K562 (cell line): ENCODE data around the gene ZBTB9. TPM values are rescaled to one million over a fixed set of nuclear protein-coding genes. Genes with fewer than 3 reads are reported as not detected.

Source experiments
- BRD4 ChIP-seq: fragments of 200-600 bp; sonication (generic); IDR thresholded peaks from 2 replicates; pipeline ENCODE4 v1.6.1; 2017; ENCODE audit warnings: inconsistent platforms
- CBFA2T2 ChIP-seq: fragments of 450-650 bp; conservative IDR thresholded peaks from 2 replicates; pipeline ENCODE4 v1.6.1; 2017; ENCODE audit warnings: mild to moderate bottlenecking
- CREBBP ChIP-seq: IDR thresholded peaks from one replicate; pipeline ENCODE4 v1.6.1; 2012; ENCODE audit warnings: low read depth, mild to moderate bottlenecking, control low read depth, inconsistent platforms, low read length
- ERF ChIP-seq: fragments of 450-650 bp; formaldehyde crosslinking; IDR thresholded peaks from 2 replicates; pipeline ENCODE4 v1.4.0; 2020; ENCODE audit warnings: mild to moderate bottlenecking, mixed read lengths
- GABPA ChIP-seq: fragments of 200-800 bp; sonication (Bioruptor generic); conservative IDR thresholded peaks from 2 replicates; pipeline ENCODE4 v1.6.1; 2016; ENCODE audit warnings: low read depth, missing genetic modification characterization, missing compliant biosample characterization
- HEY1 ChIP-seq: fragments of 250-450 bp; sonication (Bioruptor Pico); IDR thresholded peaks from 2 replicates; pipeline ENCODE4 v1.5.0; 2020; ENCODE audit warnings: mild to moderate bottlenecking, moderate library complexity, borderline replicate concordance
- HNRNPUL1 ChIP-seq: fragments of 200-400 bp; formaldehyde crosslinking; IDR thresholded peaks from 2 replicates; pipeline ENCODE4 v1.6.1; 2017; ENCODE audit warnings: low read length
- KAT2B ChIP-seq: IDR thresholded peaks from one replicate; pipeline ENCODE4 v1.6.1; 2012; ENCODE audit warnings: low read depth, mild to moderate bottlenecking, control low read depth, inconsistent platforms, low read length, moderate library complexity
- LCOR ChIP-seq: sonication (generic); formaldehyde crosslinking; IDR thresholded peaks from 2 replicates; pipeline ENCODE4 v1.8.0; 2022; ENCODE audit warnings: mild to moderate bottlenecking, missing genetic modification reagents
- LEF1 ChIP-seq: fragments of 450-650 bp; IDR thresholded peaks from 2 replicates; pipeline ENCODE4 v1.6.1; 2016; ENCODE audit warnings: mild to moderate bottlenecking
- MAZ ChIP-seq, 2 experiments: fragments of 450-650 bp in 1 of 2; sonication (generic) in 1 of 2; formaldehyde crosslinking; IDR thresholded peaks in 1 of 2; conservative IDR thresholded peaks in 1 of 2; 2 replicates each; pipeline versions ENCODE4 v1.4.0 to v1.5.0; 2020; ENCODE audit warnings: mild to moderate bottlenecking in 1 of 2, missing genetic modification reagents in 1 of 2
- MECOM ChIP-seq: fragments of 250-450 bp; sonication (Bioruptor Pico); IDR thresholded peaks from 2 replicates; pipeline ENCODE4 v1.8.0; 2022; ENCODE audit warnings: inconsistent platforms
- NELFE ChIP-seq: IDR thresholded peaks from 2 replicates; pipeline ENCODE4 v1.6.1; 2011; ENCODE audit warnings: mild to moderate bottlenecking; ENCODE audit not compliant: insufficient read depth, insufficient read length
- NFYB ChIP-seq: IDR thresholded peaks from 2 replicates; pipeline ENCODE4 v1.6.1; 2011; ENCODE audit warnings: mild to moderate bottlenecking, moderate library complexity; ENCODE audit not compliant: insufficient read length; ENCODE audit errors: extremely low read depth
- NR1H2 ChIP-seq: sonication (generic); formaldehyde crosslinking; IDR thresholded peaks from 2 replicates; pipeline ENCODE4 v1.4.0; 2020; ENCODE audit warnings: mild to moderate bottlenecking, missing genetic modification reagents
- PHF8 ChIP-seq: fragments of 200-600 bp; sonication (generic); IDR thresholded peaks from 2 replicates; pipeline ENCODE4 v1.6.1; 2012; ENCODE audit warnings: mixed run types, mild to moderate bottlenecking, inconsistent platforms, low read length, moderate library complexity, borderline replicate concordance
- POLR2B ChIP-seq: fragments of 450-650 bp; IDR thresholded peaks from 2 replicates; pipeline ENCODE4 v1.6.1; 2018; ENCODE audit warnings: low read depth; ENCODE audit not compliant: partially characterized antibody
- POU5F1 ChIP-seq: fragments of 150-350 bp; IDR thresholded peaks from 2 replicates; pipeline ENCODE4 v1.6.1; 2014; ENCODE audit warnings: borderline replicate concordance, low read length, low read depth, mild to moderate bottlenecking; ENCODE audit not compliant: partially characterized antibody
- RAD21 ChIP-seq, 2 experiments: fragments of 250-450 bp in 1 of 2; fragments of 450-650 bp in 1 of 2; sonication (Bioruptor Pico) in 1 of 2; formaldehyde crosslinking in 1 of 2; IDR thresholded peaks in 1 of 2; conservative IDR thresholded peaks in 1 of 2; 2 replicates each; pipeline versions ENCODE4 v1.4.0 to v1.8.0; 2020 to 2022; ENCODE audit warnings: mild to moderate bottlenecking in 2 of 2, moderate library complexity in 1 of 2
- SNIP1 ChIP-seq: fragments of 450-650 bp; IDR thresholded peaks from 2 replicates; pipeline ENCODE4 v1.7.1; 2017; ENCODE audit warnings: low read depth, mild to moderate bottlenecking
- SREBF1 ChIP-seq: fragments of 150-350 bp; IDR thresholded peaks from 2 replicates; pipeline ENCODE4 v1.6.1; 2014; ENCODE audit warnings: antibody characterized with exemption, low read depth, low read length, borderline replicate concordance
- XRCC3 ChIP-seq: fragments of 450-650 bp; IDR thresholded peaks from 2 replicates; pipeline ENCODE4 v1.6.1; 2017; ENCODE audit warnings: mild to moderate bottlenecking, moderate library complexity
- ZNF586 ChIP-seq: fragments of 450-650 bp; formaldehyde crosslinking; conservative IDR thresholded peaks from 2 replicates; pipeline ENCODE4 v1.4.0; 2020; ENCODE audit warnings: mild to moderate bottlenecking, moderate library complexity
- ZNF766 ChIP-seq: fragments of 200-800 bp; sonication (Bioruptor generic); conservative IDR thresholded peaks from 2 replicates; pipeline ENCODE4 v1.6.1; 2016; ENCODE audit warnings: missing genetic modification characterization, missing compliant biosample characterization
- polyA plus RNA-seq, 8 experiments: library from polyadenylated mRNA; depleted of rRNA in 4 of 8; stranded (reverse) in 5 of 8; unstranded in 3 of 8; fragments of >200 nt; fragmentation: Nextera tagmentation in 2 of 8; fragmentation: Illumina TruSeq in 1 of 8; extraction: Ambion mirVana in 2 of 8; extraction: Trizol in 1 of 8; gene quantifications; 2 replicates each; pipeline versions ENCODE4 v1.2.1 to v1.2.3, GENCODE V29; 2011 to 2014; ENCODE audit warnings: inconsistent platforms in 1 of 8, missing spikeins in 1 of 8
- total RNA-seq, 7 experiments: library from RNA; depleted of rRNA in 6 of 7; stranded (reverse); fragments of >200 nt in 6 of 7; fragmentation: Illumina TruSeq in 2 of 7; extraction: Trizol in 2 of 7; gene quantifications; 2 replicates each; pipeline versions ENCODE4 v1.2.1 to v1.2.3, GENCODE V29; 2011 to 2021; ENCODE audit warnings: low replicate concordance in 1 of 7
- TF ChIP-seq, protein P1 (sequence below), 2 experiments: fragments of 150-350 bp in 1 of 2; IDR thresholded peaks; 2 replicates each; pipeline ENCODE4 v1.6.1; 2012 to 2016; ENCODE audit warnings: low read depth in 2 of 2, low read length in 2 of 2, mild to moderate bottlenecking in 1 of 2, moderate library complexity in 1 of 2
- TF ChIP-seq, protein P2 (sequence below): fragments of 250-450 bp; sonication (Bioruptor Pico); IDR thresholded peaks from 2 replicates; pipeline ENCODE4 v1.5.0; 2021

ZBTB9 gene
- total and polyA plus RNA-seq, 9 of the 15 experiments (the other 6 are each of a cell fraction or from before 2014, with no cell fraction given), result 1.9 to 19.5 (median 10.4) TPM

GRCh38 chr6:33417128-33417902, 37.1 kb upstream of the ZBTB9 start (continued):
- TF ChIP-seq XRCC3 (no peak), BRD4 (no peak; the same call in 1 of the 2 replicates), HNRNPUL1 (no peak), LCOR (CRISPR knock-in tag) (no peak), LEF1 (no peak), MECOM (CRISPR knock-in tag) (0 out of 2 replicates have a peak, but pooled peaks have one; percentile 18), ZNF766 (no peak), NELFE (no peak), POU5F1 (no peak), SNIP1 (no peak), CREBBP (no peak), RAD21 (CRISPR knock-in tag; conservative IDR thresholded peaks at IDR 0.05 in 1 of 2, IDR thresholded peaks at IDR 0.05 in 1 of 2) (no peak), ZNF586 (CRISPR knock-in tag) (no peak), POLR2B (no peak), NR1H2 (CRISPR knock-in tag) (peak; percentile 91; the same call in 1 of the 2 replicates), SREBF1 (no peak), GABPA (no peak), MAZ (CRISPR knock-in tag; conservative IDR thresholded peaks at IDR 0.05 in 1 of 2, IDR thresholded peaks at IDR 0.05 in 1 of 2) (no peak), HEY1 (no peak), KAT2B (no peak), CBFA2T2 (no peak), NFYB (no peak), PHF8 (no peak), ERF (CRISPR knock-in tag) (no peak)
- TF ChIP-seq, protein P1, sequence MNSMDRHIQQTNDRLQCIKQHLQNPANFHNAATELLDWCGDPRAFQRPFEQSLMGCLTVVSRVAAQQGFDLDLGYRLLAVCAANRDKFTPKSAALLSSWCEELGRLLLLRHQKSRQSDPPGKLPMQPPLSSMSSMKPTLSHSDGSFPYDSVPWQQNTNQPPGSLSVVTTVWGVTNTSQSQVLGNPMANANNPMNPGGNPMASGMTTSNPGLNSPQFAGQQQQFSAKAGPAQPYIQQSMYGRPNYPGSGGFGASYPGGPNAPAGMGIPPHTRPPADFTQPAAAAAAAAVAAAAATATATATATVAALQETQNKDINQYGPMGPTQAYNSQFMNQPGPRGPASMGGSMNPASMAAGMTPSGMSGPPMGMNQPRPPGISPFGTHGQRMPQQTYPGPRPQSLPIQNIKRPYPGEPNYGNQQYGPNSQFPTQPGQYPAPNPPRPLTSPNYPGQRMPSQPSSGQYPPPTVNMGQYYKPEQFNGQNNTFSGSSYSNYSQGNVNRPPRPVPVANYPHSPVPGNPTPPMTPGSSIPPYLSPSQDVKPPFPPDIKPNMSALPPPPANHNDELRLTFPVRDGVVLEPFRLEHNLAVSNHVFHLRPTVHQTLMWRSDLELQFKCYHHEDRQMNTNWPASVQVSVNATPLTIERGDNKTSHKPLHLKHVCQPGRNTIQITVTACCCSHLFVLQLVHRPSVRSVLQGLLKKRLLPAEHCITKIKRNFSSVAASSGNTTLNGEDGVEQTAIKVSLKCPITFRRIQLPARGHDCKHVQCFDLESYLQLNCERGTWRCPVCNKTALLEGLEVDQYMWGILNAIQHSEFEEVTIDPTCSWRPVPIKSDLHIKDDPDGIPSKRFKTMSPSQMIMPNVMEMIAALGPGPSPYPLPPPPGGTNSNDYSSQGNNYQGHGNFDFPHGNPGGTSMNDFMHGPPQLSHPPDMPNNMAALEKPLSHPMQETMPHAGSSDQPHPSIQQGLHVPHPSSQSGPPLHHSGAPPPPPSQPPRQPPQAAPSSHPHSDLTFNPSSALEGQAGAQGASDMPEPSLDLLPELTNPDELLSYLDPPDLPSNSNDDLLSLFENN (IDR thresholded peaks at IDR 0.05; ENCODE audit: low read depth in 2 of 2, low read length in 2 of 2), result no peak; a peak in 1 of 4 replicates
- TF ChIP-seq, protein P2, sequence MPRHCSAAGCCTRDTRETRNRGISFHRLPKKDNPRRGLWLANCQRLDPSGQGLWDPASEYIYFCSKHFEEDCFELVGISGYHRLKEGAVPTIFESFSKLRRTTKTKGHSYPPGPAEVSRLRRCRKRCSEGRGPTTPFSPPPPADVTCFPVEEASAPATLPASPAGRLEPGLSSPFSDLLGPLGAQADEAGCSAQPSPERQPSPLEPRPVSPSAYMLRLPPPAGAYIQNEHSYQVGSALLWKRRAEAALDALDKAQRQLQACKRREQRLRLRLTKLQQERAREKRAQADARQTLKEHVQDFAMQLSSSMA (CRISPR knock-in tag), result no peak
